Activated gamma-delta T cell treated with Interleukin-2 at 50 U/mL for 16 hours (primary cell): ENCODE measurements around the gene SKAP2.
"Not testable (repeated sequence)": the region's sequence is repeated elsewhere in the genome, so short reads cannot be mapped to it uniquely, and the experiment has no call there.

Experiments
- DNase-seq: peaks from one replicate; pipeline ENCODE4 v3.0.0-alpha.2; 2020

The SKAP2 gene

GRCh38 chr7:26857170-26857505 lies 7.3 kb downstream of the SKAP2 start:
- no peak for DNase-seq

GRCh38 chr7:26856176-26856985 lies 8.0 kb downstream of the SKAP2 start:
- DNase-seq: no peak

GRCh38 chr7:26854876-26855855 lies 9.2 kb downstream of the SKAP2 start:
- DNase-seq: no peak

GRCh38 chr7:26853788-26854393 lies 10.5 kb downstream of the SKAP2 start:
- no peak for DNase-seq

GRCh38 chr7:26850193-26850651 lies 14.2 kb downstream of the SKAP2 start:
- no peak for DNase-seq

- no peak for DNase-seq
These were observed 20.7 kb downstream of the SKAP2 start for GRCh38 chr7:26843705-26844104.

GRCh38 chr7:26842897-26843296 lies 21.5 kb downstream of the SKAP2 start:
- DNase-seq: no peak

GRCh38 chr7:26841003-26841739 lies 23.2 kb downstream of the SKAP2 start:
- DNase-seq: no peak

GRCh38 chr7:26836793-26837192 lies 27.6 kb downstream of the SKAP2 start:
- not testable (repeated sequence) for DNase-seq

- no peak for DNase-seq
These were observed 49.0 kb downstream of the SKAP2 start for GRCh38 chr7:26815426-26815825.

GRCh38 chr7:26813432-26813831 lies 51.0 kb downstream of the SKAP2 start:
- no peak for DNase-seq

GRCh38 chr7:26794541-26794940 lies 69.8 kb downstream of the SKAP2 start:
- DNase-seq: no peak

- no peak for DNase-seq
These were observed 71.8 kb downstream of the SKAP2 start for GRCh38 chr7:26792576-26792975.

GRCh38 chr7:26792006-26792405 lies 72.4 kb downstream of the SKAP2 start:
- no peak for DNase-seq

GRCh38 chr7:26789481-26790184 lies 74.8 kb downstream of the SKAP2 start:
- no peak for DNase-seq

GRCh38 chr7:26787701-26788100 lies 76.7 kb downstream of the SKAP2 start:
- no peak for DNase-seq

- DNase-seq: no peak
These were observed 80.3 kb downstream of the SKAP2 start for GRCh38 chr7:26784118-26784517.

- no peak for DNase-seq
These were observed 81.9 kb downstream of the SKAP2 start for GRCh38 chr7:26782501-26782900.

GRCh38 chr7:26779978-26780595 lies 84.3 kb downstream of the SKAP2 start:
- no peak for DNase-seq

- DNase-seq: no peak
These were observed 87.0 kb downstream of the SKAP2 start for GRCh38 chr7:26777385-26777784.

GRCh38 chr7:26760501-26760900 lies 103.9 kb downstream of the SKAP2 start:
- no peak for DNase-seq

- DNase-seq: no peak
These were observed 105.3 kb downstream of the SKAP2 start for GRCh38 chr7:26759108-26759507.
